Peyer's patch (tissue), 4 donors: ENCODE measurements around the gene ZNF362.

Experiments used
- CTCF ChIP-seq, 6 experiments: fragments of 450-650 bp in 4 of 6; fragments of 200-600 bp in 2 of 6; sonication (generic) in 1 of 6; IDR thresholded peaks; one replicate each; pipeline ENCODE4 v1.5.1; 2017 to 2019; ENCODE audit warnings: antibody characterized with exemption in 6 of 6, mild to moderate bottlenecking in 3 of 6, moderate library complexity in 1 of 6
- POLR2A ChIP-seq, 2 donors: fragments of 450-650 bp; IDR thresholded peaks; one replicate each; pipeline ENCODE4 v1.5.1; 2017; ENCODE audit warnings: antibody characterized with exemption in 2 of 2, mild to moderate bottlenecking in 2 of 2, moderate library complexity in 2 of 2

- no peak for TF ChIP-seq CTCF (IDR thresholded peaks at IDR 0.05)
- TF ChIP-seq POLR2A (IDR thresholded peaks at IDR 0.05), result no peak
These were observed 22.2 kb upstream of the ZNF362 start for GRCh38 chr1:33234131-33234530.
